Liver (tissue), 9 donors: ENCODE results near the gene CCDC66. TPM values are rescaled to one million over a fixed set of nuclear protein-coding genes. Genes with fewer than 3 reads are reported as not detected.

Source experiments
- DNase-seq: peaks from one replicate; pipeline ENCODE4 v3.0.0-alpha.2; 2017; ENCODE audit warnings: low spot score
- H3K27ac ChIP-seq, 2 donors: one replicate each; pipeline ENCODE4 v1.7.0; 2013; ENCODE audit warnings: inconsistent platforms in 2 of 2, low read length in 2 of 2, control low read depth in 1 of 2, low read depth in 1 of 2, mild to moderate bottlenecking in 1 of 2
- H3K27me3 ChIP-seq, 4 donors: one replicate each; pipeline versions ENCODE4 v1.6.1 to v1.7.0; 2013; ENCODE audit warnings: low read length in 3 of 4, inconsistent platforms in 1 of 4, mild to moderate bottlenecking in 1 of 4, moderate library complexity in 1 of 4; ENCODE audit not compliant: control insufficient read depth in 4 of 4, insufficient read depth in 4 of 4
- H3K36me3 ChIP-seq, 4 donors: one replicate each; pipeline versions ENCODE4 v1.6.1 to v1.7.0; 2013; ENCODE audit warnings: low read length in 3 of 4, mild to moderate bottlenecking in 3 of 4, low read depth in 1 of 4, moderate library complexity in 1 of 4; ENCODE audit not compliant: control insufficient read depth in 4 of 4, insufficient read depth in 3 of 4
- H3K4me1 ChIP-seq, 4 donors: one replicate each; pipeline versions ENCODE4 v1.6.1 to v1.7.0; 2013; ENCODE audit warnings: low read length in 3 of 4, mild to moderate bottlenecking in 3 of 4, moderate library complexity in 1 of 4; ENCODE audit not compliant: control insufficient read depth in 4 of 4, insufficient read depth in 4 of 4
- H3K4me3 ChIP-seq, 3 donors: one replicate each; pipeline versions ENCODE4 v1.6.1 to v1.7.0; 2013; ENCODE audit warnings: low read length in 3 of 3, control low read depth in 1 of 3, low read depth in 1 of 3, mild to moderate bottlenecking in 1 of 3
- H3K9ac ChIP-seq, 2 donors: one replicate each; pipeline ENCODE4 v1.7.0; 2013; ENCODE audit warnings: low read length in 2 of 2, mild to moderate bottlenecking in 2 of 2, moderate library complexity in 2 of 2, control low read depth in 1 of 2, low read depth in 1 of 2
- H3K9me3 ChIP-seq, 4 donors: one replicate each; pipeline versions ENCODE4 v1.6.1 to v1.7.0; 2013; ENCODE audit warnings: low read length in 3 of 4; ENCODE audit not compliant: control insufficient read depth in 4 of 4
- EGR1 ChIP-seq, 2 donors: IDR thresholded peaks; 2 replicates each; pipeline ENCODE4 v1.6.1; 2016 to 2018; ENCODE audit warnings: antibody characterized with exemption in 2 of 2, low read depth in 2 of 2
- FOXA1 ChIP-seq: IDR thresholded peaks from 2 replicates; pipeline ENCODE4 v1.6.1; 2016; ENCODE audit warnings: antibody characterized with exemption
- FOXA2 ChIP-seq: IDR thresholded peaks from 2 replicates; pipeline ENCODE4 v1.6.1; 2016; ENCODE audit warnings: antibody characterized with exemption
- GABPA ChIP-seq, 2 donors: IDR thresholded peaks in 1 of 2; conservative IDR thresholded peaks in 1 of 2; 2 replicates each; pipeline ENCODE4 v1.6.1; 2016; ENCODE audit warnings: antibody characterized with exemption in 2 of 2, mild to moderate bottlenecking in 1 of 2, moderate library complexity in 1 of 2
- HNF4A ChIP-seq, 2 donors: conservative IDR thresholded peaks; 2 replicates each; pipeline ENCODE4 v1.6.1; 2016; ENCODE audit warnings: antibody characterized with exemption in 2 of 2, mild to moderate bottlenecking in 2 of 2
- HNF4G ChIP-seq: IDR thresholded peaks from 2 replicates; pipeline ENCODE4 v1.6.1; 2016; ENCODE audit warnings: antibody characterized with exemption
- JUND ChIP-seq, 2 donors: IDR thresholded peaks; 2 replicates each; pipeline ENCODE4 v1.6.1; 2016; ENCODE audit warnings: antibody characterized with exemption in 2 of 2
- MAX ChIP-seq: IDR thresholded peaks from 2 replicates; pipeline ENCODE4 v1.6.1; 2016; ENCODE audit warnings: antibody characterized with exemption
- NR2F2 ChIP-seq: IDR thresholded peaks from 2 replicates; pipeline ENCODE4 v1.6.1; 2016; ENCODE audit warnings: antibody characterized with exemption
- RAD21 ChIP-seq, 2 donors: IDR thresholded peaks; 2 replicates each; pipeline ENCODE4 v1.6.1; 2016; ENCODE audit warnings: antibody characterized with exemption in 2 of 2, mild to moderate bottlenecking in 2 of 2
- REST ChIP-seq: IDR thresholded peaks from 2 replicates; pipeline ENCODE4 v1.6.1; 2016; ENCODE audit warnings: antibody characterized with exemption, mild to moderate bottlenecking
- RXRA ChIP-seq, 2 donors: IDR thresholded peaks; 2 replicates each; pipeline ENCODE4 v1.6.1; 2017 to 2018; ENCODE audit warnings: antibody characterized with exemption in 2 of 2, mild to moderate bottlenecking in 1 of 2
- SP1 ChIP-seq: IDR thresholded peaks from 2 replicates; pipeline ENCODE4 v1.6.1; 2018; ENCODE audit warnings: antibody characterized with exemption, mild to moderate bottlenecking
- TAF1 ChIP-seq: conservative IDR thresholded peaks from 2 replicates; pipeline ENCODE4 v1.6.1; 2016; ENCODE audit warnings: antibody characterized with exemption, mild to moderate bottlenecking
- YY1 ChIP-seq: IDR thresholded peaks from 2 replicates; pipeline ENCODE4 v1.6.1; 2016; ENCODE audit warnings: antibody characterized with exemption, mild to moderate bottlenecking
- ZBTB33 ChIP-seq: IDR thresholded peaks from 2 replicates; pipeline ENCODE4 v1.6.1; 2016; ENCODE audit warnings: antibody characterized with exemption
- WGBS: extraction: QIAGEN DNeasy Blood & Tissue Kit; methylation state at CpG from one replicate; pipeline ENCODE4 v1.1.7; 2013; 5-methylcytosine and 5-hydroxymethylcytosine counted together
- polyA plus RNA-seq, 2 donors: library from polyadenylated mRNA; stranded (reverse) in 1 of 2; unstranded in 1 of 2; fragments of 200-250 nt in 1 of 2; fragments of >200 nt in 1 of 2; fragmentation: Nextera tagmentation in 1 of 2; extraction: Ambion mirVana in 1 of 2; gene quantifications; one replicate each; pipeline versions ENCODE4 v1.2.1 to v1.2.3, GENCODE V29; 2013 to 2015
- total RNA-seq, 2 donors: library from RNA; depleted of rRNA; stranded (reverse); fragments of >200 nt; gene quantifications; one replicate each; pipeline ENCODE4 v1.2.3, GENCODE V29; 2014
- donor health status: healthy.
- donor health status: healthy.
- donor health status: healthy.
- donor health status: healthy.
- donor health status: healthy.

Gene CCDC66
- total and polyA plus RNA-seq, 4 donors, result 2.1 to 23.3 (median 11.8) TPM

- H3K27me3 ChIP-seq, result no peaks in the 10 kb centered on the region
- WGBS, result 88% methylated on average over 3 of the region's 3 CpGs
- H3K27ac ChIP-seq, result no peak overlapping the region
- no peak for DNase-seq
- H3K4me3 ChIP-seq, result no peak overlapping the region
- H3K4me1 ChIP-seq, result no peaks in the 10 kb centered on the region
- no peaks in the 10 kb centered on the region for H3K9me3 ChIP-seq
- H3K9ac ChIP-seq, result no peak overlapping the region
- TF ChIP-seq FOXA1 (no peak), RAD21 (IDR thresholded peaks at IDR 0.05) (no peak), ZBTB33 (no peak), NR2F2 (no peak), FOXA2 (no peak), HNF4A (conservative IDR thresholded peaks at IDR 0.05) (no peak), REST (no peak)
- H3K36me3 ChIP-seq, result peaks cover 2 to 42% (median 35%) of the 10 kb centered on the region in 4 donors
Observed at GRCh38 chr3:56622381-56622780, 65.4 kb downstream of the CCDC66 start.

GRCh38 chr3:56624725-56625124 lies 67.8 kb downstream of the CCDC66 start:
- Histone ChIP-seq H3K36me3 (peaks cover 2 to 36% (median 30%) of the 10 kb centered on the region in 4 donors), H3K9me3 (no peaks in the 10 kb centered on the region), H3K4me3 (no peak overlapping the region), H3K27ac (no peak overlapping the region), H3K27me3 (no peaks in the 10 kb centered on the region), H3K9ac (no peak overlapping the region), H3K4me1 (peaks cover 0 to 8% (median 2%) of the 10 kb centered on the region in 4 donors)
- TF ChIP-seq ZBTB33 (no peak), YY1 (no peak), HNF4A (conservative IDR thresholded peaks at IDR 0.05) (no peak), GABPA (IDR thresholded peaks at IDR 0.05 in 1 of 2, conservative IDR thresholded peaks at IDR 0.05 in 1 of 2) (no peak), SP1 (no peak)
- WGBS, result 94% methylated on average over 3 of the region's 3 CpGs
- DNase-seq, result no peak

GRCh38 chr3:56629047-56629446 lies 72.1 kb downstream of the CCDC66 start:
- no peak for DNase-seq
- Histone ChIP-seq H3K9me3 (no peaks in the 10 kb centered on the region), H3K4me1 (peaks cover 0 to 8% (median 2%) of the 10 kb centered on the region in 4 donors), H3K27ac (no peak overlapping the region), H3K27me3 (no peaks in the 10 kb centered on the region), H3K36me3 (peaks cover 0 to 33% (median 23%) of the 10 kb centered on the region in 4 donors), H3K4me3 (no peak overlapping the region), H3K9ac (no peak overlapping the region)
- WGBS, result 76% methylated on average over 2 of the region's 2 CpGs
- TF ChIP-seq EGR1 (IDR thresholded peaks at IDR 0.05; ENCODE audit: low read depth in 2 of 2), result no peak
- no peak for TF ChIP-seq YY1
- TF ChIP-seq MAX, result no peak
- TF ChIP-seq TAF1, result no peak
- no peak for TF ChIP-seq RAD21 (IDR thresholded peaks at IDR 0.05)
- no peak for TF ChIP-seq JUND (IDR thresholded peaks at IDR 0.05)
- no peak for TF ChIP-seq FOXA1
- TF ChIP-seq HNF4G, result no peak
- TF ChIP-seq RXRA (IDR thresholded peaks at IDR 0.05), result no peak
- no peak for TF ChIP-seq REST
- TF ChIP-seq SP1, result no peak
- no peak for TF ChIP-seq FOXA2
- TF ChIP-seq GABPA (IDR thresholded peaks at IDR 0.05 in 1 of 2, conservative IDR thresholded peaks at IDR 0.05 in 1 of 2), result no peak
- TF ChIP-seq HNF4A (conservative IDR thresholded peaks at IDR 0.05), result no peak
- no peak for TF ChIP-seq NR2F2
